Heart right ventricle (tissue), 16 donors: ENCODE data around the gene CASKIN1. TPM values are rescaled to one million over a fixed set of nuclear protein-coding genes. Genes with fewer than 3 reads are reported as not detected.
A peak's percentile ranks its signal among the peaks of the same experiment; 100 is the strongest.
"Not testable (repeated sequence)": the region's sequence is repeated elsewhere in the genome, so short reads cannot be mapped to it uniquely, and the experiment has no call there.

Experiments used
- ATAC-seq, 8 donors: fragments of 200-7000 bp; cut with Tn5 transposase; one replicate each; pipeline ENCODE4 v1.9.1; 2020; ENCODE audit warnings: mild to moderate bottlenecking in 8 of 8, moderate library complexity in 8 of 8, moderate number of reproducible peaks in 1 of 8
- DNase-seq, 2 donors: peaks; one replicate each; pipeline ENCODE4 v3.0.0-alpha.2; 2020
- H3K27ac ChIP-seq, 10 donors: fragments of 200-600 bp; sonication (generic) in 2 of 10; one replicate each; pipeline versions ENCODE4 v1.5.0 to v1.8.0; 2020 to 2022; ENCODE audit warnings: mild to moderate bottlenecking in 3 of 10
- H3K27me3 ChIP-seq, 7 donors: fragments of 200-600 bp; one replicate each; pipeline ENCODE4 v1.8.0; 2021 to 2022; ENCODE audit warnings: mild to moderate bottlenecking in 2 of 7
- H3K36me3 ChIP-seq, 9 donors: fragments of 200-600 bp; sonication (generic) in 1 of 9; one replicate each; pipeline versions ENCODE4 v1.5.0 to v1.8.0; 2020 to 2022; ENCODE audit warnings: mild to moderate bottlenecking in 2 of 9
- H3K4me1 ChIP-seq, 9 donors: fragments of 200-600 bp; sonication (generic) in 1 of 9; one replicate each; pipeline versions ENCODE4 v1.5.0 to v1.8.0; 2020 to 2022; ENCODE audit warnings: mild to moderate bottlenecking in 4 of 9
- H3K4me3 ChIP-seq, 10 donors: fragments of 200-600 bp; sonication (generic) in 2 of 10; one replicate each; pipeline versions ENCODE4 v1.5.0 to v1.8.0; 2020 to 2022; ENCODE audit warnings: mild to moderate bottlenecking in 7 of 10, moderate library complexity in 2 of 10
- H3K9me3 ChIP-seq, 11 donors: fragments of 200-600 bp in 10 of 11; sonication (generic) in 2 of 11; one replicate each; pipeline versions ENCODE4 v1.5.0 to v1.8.0; 2013 to 2022; ENCODE audit warnings: mild to moderate bottlenecking in 2 of 11, control low read depth in 1 of 11, moderate library complexity in 1 of 11
- CTCF ChIP-seq, 9 donors: fragments of 200-600 bp; sonication (generic) in 2 of 9; IDR thresholded peaks; one replicate each; pipeline versions ENCODE4 v1.5.0 to v1.8.0; 2021 to 2022; ENCODE audit warnings: antibody characterized with exemption in 9 of 9, mild to moderate bottlenecking in 5 of 9, moderate library complexity in 1 of 9
- WGBS, 2 donors: extraction: QIAGEN DNeasy Blood & Tissue Kit; methylation state at CpG; one replicate each; pipeline ENCODE4 v1.1.7; 2013; ENCODE audit warnings: inconsistent platforms in 1 of 2; 5-methylcytosine and 5-hydroxymethylcytosine counted together
- intact Hi-C, 10 donors: fragments of 100-400 bp; cut with DNase I; formaldehyde crosslinking; loops; one replicate each; pipeline versions ENCODE4 v1.11.1 to v1.14.2; 2022
- polyA plus RNA-seq, 2 donors: library from polyadenylated mRNA; stranded (reverse); fragments of 200-250 nt; gene quantifications; one replicate each; pipeline ENCODE4 v1.2.3, GENCODE V29; 2013
- total RNA-seq, 10 donors: library from RNA; stranded (reverse); fragmentation: NEBNext Ultra II Directional in 3 of 10; extraction: Animal tissue kit (Norgen Biotek cat#: 25700) in 3 of 10; gene quantifications; one replicate each; pipeline versions ENCODE4 v1.2.1 to v1.2.4, GENCODE V29; 2021 to 2023
- donor health status: Arrhythmogenic right ventricular cardiomyopathy.
- donor health status: ischemic (EF 13 %, LVEDD 7.1; RV severe dilation, severe dysfunction).
- donor health status: healthy with polysubstance abuse.
- donor health status: DM: no; HTN: yes; CAD: no.
- donor health status: DM: no; HTN: no; CAD: no.
- donor health status: ischemic (EF 25% LVEDD 6.9; RV normal size, moderate dysfunction).
- donor health status: ischemic (EF 25% LVEDD 5.7; RV mildly dilated, moderate dysfunction).
- donor health status: healthy.
- donor health status: DM: yes; HTN: yes; CAD: no.
- donor health status: Ischemic cardiomyopathy.
- donor health status: ischemic (EF 35%, LVEDD 5.7; RV mildly dilated, moderate dysfunction).
- donor health status: nonischemic (EF 11% LVEDD 7.7; RV severe dilation, severe dysfunction).
- donor health status: DM: yes; HTN: yes; CAD: no.
- donor health status: PGD.
- donor health status: ischemic (EF 29% LVEDD 5.4; RV normal size, mild dysfunction).
- donor health status: nonischemic (EF 23%, LVEDD 6.1; RV moderate dilation, normal function).

Gene CASKIN1
- total and polyA plus RNA-seq, 12 donors, result 0.24 to 6.0 (median 1.1) TPM

GRCh38 chr16:2145843-2146242 lies 50.6 kb downstream of the CASKIN1 start:
- DNase-seq, result no peak
- intact Hi-C loops, result loop anchor here in 2 of 10 donors (10.0 kb wide), 2 partner anchors 61 to 141 kb away; partner anchors contain the start of gene ZNF598 (in 1 of the 2)
- Histone ChIP-seq H3K27ac (no peak overlapping the region), H3K4me3 (no peak overlapping the region), H3K36me3 (peaks cover 0 to under 1% (median 0%) of the 10 kb centered on the region in 9 donors), H3K27me3 (peaks cover 0 to 14% (median 0%) of the 10 kb centered on the region in 7 donors), H3K4me1 (peaks cover 7 to 35% (median 29%) of the 10 kb centered on the region in 9 donors), H3K9me3 (no peaks in the 10 kb centered on the region)
- ATAC-seq, result no peak
- TF ChIP-seq CTCF (IDR thresholded peaks at IDR 0.05), result no peak
- 81 to 86% methylated on average over 5 of the region's 5 CpGs for WGBS, 2 donors

- no peak overlapping the region for H3K27ac ChIP-seq
- intact Hi-C loops, result loop anchor here in 4 of 10 donors (5.0 to 10.0 kb wide), 4 partner anchors 59 to 142 kb away; partner anchors contain the start of gene ZNF598 (in 1 of the 4)
- WGBS, 2 donors, result 81 to 83% methylated on average over 17 of the region's 17 CpGs
- peaks cover 4 to 26% (median 16%) of the 10 kb centered on the region in 9 donors for H3K4me1 ChIP-seq
- H3K4me3 ChIP-seq, result no peak overlapping the region
- no peak for TF ChIP-seq CTCF (IDR thresholded peaks at IDR 0.05)
- H3K27me3 ChIP-seq, result peaks cover 0 to 4% (median 0%) of the 10 kb centered on the region in 7 donors
- H3K9me3 ChIP-seq, result no peaks in the 10 kb centered on the region
- ATAC-seq, result no peak
- DNase-seq, result no peak
- H3K36me3 ChIP-seq, result no peaks in the 10 kb centered on the region
Observed at GRCh38 chr16:2143878-2144485, 52.4 kb downstream of the CASKIN1 start.

- no peak for TF ChIP-seq CTCF (IDR thresholded peaks at IDR 0.05)
- Histone ChIP-seq H3K4me1 (peaks cover 0 to 21% (median 11%) of the 10 kb centered on the region in 9 donors), H3K27ac (no peak overlapping the region), H3K4me3 (no peak overlapping the region), H3K9me3 (no peaks in the 10 kb centered on the region), H3K36me3 (no peaks in the 10 kb centered on the region), H3K27me3 (no peaks in the 10 kb centered on the region)
- ATAC-seq (no peak), DNase-seq (no peak)
- 78 to 80% methylated on average over 31 of the region's 31 CpGs for WGBS, 2 donors
- intact Hi-C loops, result loop anchor here in 4 of 10 donors (5.0 to 10.0 kb wide), 4 partner anchors 58 to 141 kb away; partner anchors contain the start of gene ZNF598 (in 1 of the 4)
Observed at GRCh38 chr16:2142942-2143877, 53.2 kb downstream of the CASKIN1 start.

GRCh38 chr16:2135770-2136490 lies 60.5 kb downstream of the CASKIN1 start, which contains the start of gene PKD1:
Gene PKD1, minus strand, starts transcription at chr16:2135898. Its CDS starts 209 bp downstream, at chr16:2135689.
- DNase-seq (peak; percentile 95 to 100), ATAC-seq (peak; percentile 81 to 91 (median 90))
- 0 to 1% methylated on average over 31 to 61 of the region's 81 CpGs for WGBS, 2 donors
- peak within 1 kb of the TSS; percentile 49 to 67 (median 64) for H3K4me3 ChIP-seq
- H3K9me3 ChIP-seq, H3K27me3 ChIP-seq, intact Hi-C loops, H3K36me3 ChIP-seq: not testable (repeated sequence)
- H3K4me1 ChIP-seq, result peaks cover 0 to 27% (median 10%) of the 10 kb centered on the region in 9 donors
- H3K27ac ChIP-seq, result peak within 1 kb of the TSS; percentile 61 to 82 (median 76)

- H3K27ac ChIP-seq, result peak overlapping the region; percentile 61 to 82 (median 75)
- peak in 1 of 2 donors; percentile 49 for DNase-seq
- H3K27me3 ChIP-seq, intact Hi-C loops, H3K9me3 ChIP-seq, H3K36me3 ChIP-seq, ATAC-seq: not testable (repeated sequence)
- peak overlapping the region; percentile 49 to 67 (median 64) for H3K4me3 ChIP-seq
- H3K4me1 ChIP-seq, result peaks cover 0 to 27% (median 8%) of the 10 kb centered on the region in 9 donors
- 0% methylated on average over 27 to 30 of the region's 42 CpGs for WGBS, 2 donors
Observed at GRCh38 chr16:2135071-2135470, 61.3 kb downstream of the CASKIN1 start.

GRCh38 chr16:2133797-2134196 lies 62.6 kb downstream of the CASKIN1 start:
- Histone ChIP-seq H3K27ac (peak overlapping the region in 2 of 10 donors; percentile 26 to 39), H3K4me3 (peak overlapping the region in 2 of 10 donors; percentile 22 to 24), H3K4me1 (peaks cover under 1 to 29% (median 11%) of the 10 kb centered on the region in 9 donors)
- intact Hi-C loops, H3K27me3 ChIP-seq, H3K9me3 ChIP-seq, DNase-seq, ATAC-seq, H3K36me3 ChIP-seq: not testable (repeated sequence)
- WGBS, 2 donors, result 45 to 61% methylated on average over 5 of the region's 12 CpGs

- ATAC-seq, intact Hi-C loops, H3K27me3 ChIP-seq, H3K9me3 ChIP-seq, H3K4me3 ChIP-seq, DNase-seq, H3K36me3 ChIP-seq: not testable (repeated sequence)
- Histone ChIP-seq H3K27ac (peak overlapping the region in 1 of 10 donors; percentile 31), H3K4me1 (peaks cover 24 to 63% (median 36%) of the 10 kb centered on the region in 9 donors)
- 70 to 72% methylated on average over 21 to 22 of the region's 22 CpGs for WGBS, 2 donors
Observed at GRCh38 chr16:2129890-2130447, 66.4 kb downstream of the CASKIN1 start.
